Measurements from ENCODE around the gene STK32C. TPM values are rescaled to one million over a fixed set of nuclear protein-coding genes. Genes with fewer than 3 reads are reported as not detected.

Gene STK32C
- total RNA-seq, 1 donor from 2014 or later: 4.7 TPM

DNA sequence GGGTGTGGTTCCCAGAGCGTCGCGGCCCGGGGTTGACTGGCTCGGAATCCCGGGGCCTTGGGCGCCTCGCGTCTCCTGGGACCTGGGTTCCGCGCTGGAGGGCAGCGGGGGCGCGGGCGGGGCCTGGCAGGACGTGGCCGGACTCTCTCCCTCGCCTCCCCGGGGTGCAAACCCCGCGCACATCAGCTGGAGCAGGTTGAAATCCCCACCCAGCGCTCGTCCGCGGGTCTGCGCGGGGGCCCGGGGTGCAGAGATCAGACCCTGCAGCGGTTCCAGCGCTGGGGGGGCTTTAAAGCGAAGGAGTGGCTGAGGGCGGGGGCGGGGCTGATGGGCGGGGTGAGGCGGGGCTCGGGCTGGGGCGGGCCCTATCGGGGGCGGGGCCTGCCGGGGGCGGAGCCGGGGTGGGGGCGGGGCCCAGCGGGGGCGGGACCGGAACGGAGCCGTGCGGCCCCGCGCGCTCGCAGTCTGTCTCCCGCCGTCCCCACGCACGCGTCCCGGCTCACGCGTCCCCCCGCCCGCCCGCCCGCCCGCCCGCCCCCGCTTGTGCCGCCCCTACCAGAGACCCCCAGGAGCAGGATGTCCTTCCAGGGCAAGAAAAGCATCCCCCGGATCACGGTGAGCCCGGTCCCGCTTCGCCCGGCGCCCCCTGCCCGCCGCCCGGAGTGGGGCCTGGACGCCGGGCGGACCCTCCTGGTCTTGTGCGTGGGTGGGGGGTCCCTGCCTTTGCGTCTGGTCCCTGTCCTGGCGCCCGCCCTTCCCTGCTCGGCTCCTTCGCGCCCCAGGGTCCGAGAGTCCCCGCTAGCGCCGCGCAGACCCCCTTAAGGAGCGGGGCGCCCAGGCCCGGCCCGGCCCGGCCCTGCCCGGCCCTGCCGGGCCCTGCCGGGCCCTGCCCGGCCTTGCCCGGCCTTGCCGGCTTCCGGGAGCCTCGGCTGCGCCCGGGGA lies 121.0 kb downstream of the STK32C start, which contains the start of gene DPYSL4:
Gene DPYSL4 (plus strand): TSS at position 461 of the 942 bp plus-strand sequence. CDS start 116 bp downstream, at position 577.
- DNase-seq (ENCODE audit: extremely low spot score in 2 of 2): no peak
- Histone ChIP-seq H3K27ac (no peak within 1 kb of the TSS), H3K36me3 (no peaks in the 10 kb centered on the region), H3K27me3 (peaks cover 7% of the 10 kb centered on the region), H3K4me1 (peaks cover 21% of the 10 kb centered on the region), H3K4me3 (peak within 1 kb of the TSS; percentile 26 to 54), H3K9me3 (no peaks in the 10 kb centered on the region)
- TF ChIP-seq POLR2A (IDR thresholded peaks at IDR 0.05) (no peak), POLR2AphosphoS5 (IDR thresholded peaks at IDR 0.05; ENCODE audit: insufficient read depth in 1 of 2, low read depth in 1 of 2) (no peak)
- TF ChIP-seq, protein P1, sequence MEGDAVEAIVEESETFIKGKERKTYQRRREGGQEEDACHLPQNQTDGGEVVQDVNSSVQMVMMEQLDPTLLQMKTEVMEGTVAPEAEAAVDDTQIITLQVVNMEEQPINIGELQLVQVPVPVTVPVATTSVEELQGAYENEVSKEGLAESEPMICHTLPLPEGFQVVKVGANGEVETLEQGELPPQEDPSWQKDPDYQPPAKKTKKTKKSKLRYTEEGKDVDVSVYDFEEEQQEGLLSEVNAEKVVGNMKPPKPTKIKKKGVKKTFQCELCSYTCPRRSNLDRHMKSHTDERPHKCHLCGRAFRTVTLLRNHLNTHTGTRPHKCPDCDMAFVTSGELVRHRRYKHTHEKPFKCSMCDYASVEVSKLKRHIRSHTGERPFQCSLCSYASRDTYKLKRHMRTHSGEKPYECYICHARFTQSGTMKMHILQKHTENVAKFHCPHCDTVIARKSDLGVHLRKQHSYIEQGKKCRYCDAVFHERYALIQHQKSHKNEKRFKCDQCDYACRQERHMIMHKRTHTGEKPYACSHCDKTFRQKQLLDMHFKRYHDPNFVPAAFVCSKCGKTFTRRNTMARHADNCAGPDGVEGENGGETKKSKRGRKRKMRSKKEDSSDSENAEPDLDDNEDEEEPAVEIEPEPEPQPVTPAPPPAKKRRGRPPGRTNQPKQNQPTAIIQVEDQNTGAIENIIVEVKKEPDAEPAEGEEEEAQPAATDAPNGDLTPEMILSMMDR (IDR thresholded peaks at IDR 0.05): no peak
- intact Hi-C loops (cut with DNase I): loop anchor here (5.0 kb wide), 1 partner anchor 741 kb away; no protein-coding TSS in a partner anchor

DNA sequence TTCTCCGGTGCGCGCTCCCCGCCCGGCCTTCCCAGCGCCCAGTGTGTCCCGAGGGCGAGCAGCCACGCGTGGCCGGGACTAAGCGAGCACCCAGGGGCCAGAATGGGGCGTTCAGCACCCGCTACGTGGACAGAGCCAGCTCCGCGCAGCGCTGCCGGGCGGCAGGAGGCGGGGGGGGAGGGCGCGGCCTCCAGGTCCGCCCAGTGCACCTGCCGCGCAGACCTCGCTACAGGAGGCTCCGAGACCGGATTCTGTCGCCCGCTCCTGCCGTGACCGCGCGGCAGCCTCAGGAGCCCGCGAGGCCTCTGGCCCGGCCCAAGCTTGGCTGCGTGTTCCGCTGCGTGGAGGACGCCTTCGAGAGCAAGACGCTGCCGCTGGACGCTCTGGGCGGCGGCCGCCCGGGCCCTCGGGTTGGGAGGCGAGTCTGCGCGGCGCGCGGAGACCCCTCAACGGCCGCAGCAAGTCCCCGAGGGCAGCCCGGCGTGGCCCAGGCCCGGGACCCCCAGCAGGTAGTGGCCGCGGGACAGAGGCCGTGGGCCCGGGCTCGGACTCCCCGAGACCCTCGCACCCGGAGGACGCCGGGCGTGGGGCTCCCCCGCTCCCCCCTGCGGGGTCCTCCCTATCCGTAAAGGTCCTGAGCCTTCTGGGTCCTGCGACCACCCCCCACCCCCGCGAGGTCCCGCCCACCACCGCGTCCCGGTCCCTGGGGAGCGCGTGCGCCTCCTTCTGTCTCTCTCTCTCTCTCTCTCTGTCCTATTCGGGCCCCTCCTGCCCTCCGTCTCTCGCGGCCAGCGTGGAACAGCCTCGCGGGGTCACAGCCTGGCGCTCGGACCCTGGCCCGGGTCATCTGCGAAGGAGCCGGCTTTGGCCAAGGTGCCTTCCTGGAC lies 121.9 kb downstream of the STK32C start:
- intact Hi-C loops (cut with DNase I): loop anchor here (5.0 kb wide), 1 partner anchor 741 kb away; no protein-coding TSS in a partner anchor

DNA sequence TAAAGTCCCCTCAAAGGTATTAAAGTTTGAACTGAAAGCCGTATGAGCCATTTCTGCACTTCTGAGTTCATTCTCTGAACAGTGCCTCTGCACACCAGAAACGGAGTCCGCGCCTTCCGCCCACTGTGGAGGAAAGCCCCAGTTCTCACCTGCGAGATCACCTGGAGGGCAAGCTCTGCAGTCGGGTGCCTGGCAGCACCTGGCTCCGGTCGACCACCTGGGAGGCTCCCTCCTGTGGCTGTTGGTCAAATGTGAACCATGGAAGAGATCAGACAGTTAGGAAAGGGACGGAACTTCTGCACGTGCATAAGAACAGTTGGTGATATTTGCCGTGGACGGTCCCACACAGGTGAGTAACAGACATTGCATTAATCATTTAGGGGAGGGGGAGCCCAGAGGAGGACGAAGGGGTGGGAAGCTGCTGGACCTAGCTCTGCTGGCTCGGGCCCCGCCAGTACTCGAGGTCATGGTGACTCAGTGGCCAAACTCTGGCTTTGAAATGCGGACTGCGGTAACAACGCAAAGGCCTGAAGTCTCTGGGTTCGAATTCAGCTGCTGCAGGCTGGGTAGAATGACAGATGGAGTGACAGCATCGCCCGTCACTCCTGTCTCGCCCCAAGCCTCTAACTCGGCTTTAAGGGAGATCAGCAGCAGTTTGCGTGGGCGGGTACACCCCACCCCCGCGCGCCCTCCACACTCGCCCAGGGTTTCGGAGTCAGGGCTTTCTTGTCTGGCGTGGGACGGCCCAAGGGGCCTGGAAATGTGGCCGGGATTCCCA lies 122.7 kb downstream of the STK32C start:
- no peak overlapping the region for H3K27ac ChIP-seq
- H3K9me3 ChIP-seq: no peaks in the 10 kb centered on the region
- H3K4me3 ChIP-seq: no peak overlapping the region
- DNase-seq (ENCODE audit: extremely low spot score in 2 of 2): no peak
- TF ChIP-seq, protein P1 (IDR thresholded peaks at IDR 0.05): no peak
- TF ChIP-seq POLR2A (IDR thresholded peaks at IDR 0.05) (no peak), POLR2AphosphoS5 (IDR thresholded peaks at IDR 0.05; ENCODE audit: insufficient read depth in 1 of 2, low read depth in 1 of 2) (no peak)
- H3K27me3 ChIP-seq: peaks cover 7% of the 10 kb centered on the region
- intact Hi-C loops (cut with DNase I): loop anchor here (5.0 kb wide), 1 partner anchor 742 kb away; no protein-coding TSS in a partner anchor
- H3K4me1 ChIP-seq: peaks cover 21% of the 10 kb centered on the region
- no peaks in the 10 kb centered on the region for H3K36me3 ChIP-seq

More for the DNA sequence above, 121.9 kb downstream of the STK32C start:
- DNase-seq (ENCODE audit: extremely low spot score in 2 of 2): no peak
- Histone ChIP-seq H3K4me1 (peaks cover 21% of the 10 kb centered on the region), H3K4me3 (peak overlapping the region; percentile 26 to 54), H3K27ac (no peak overlapping the region), H3K27me3 (peaks cover 7% of the 10 kb centered on the region), H3K36me3 (no peaks in the 10 kb centered on the region), H3K9me3 (no peaks in the 10 kb centered on the region)
- no peak for TF ChIP-seq POLR2AphosphoS5 (IDR thresholded peaks at IDR 0.05; ENCODE audit: insufficient read depth in 1 of 2, low read depth in 1 of 2)
- TF ChIP-seq, protein P1 (IDR thresholded peaks at IDR 0.05): no peak
- TF ChIP-seq POLR2A (IDR thresholded peaks at IDR 0.05): no peak

DNA sequence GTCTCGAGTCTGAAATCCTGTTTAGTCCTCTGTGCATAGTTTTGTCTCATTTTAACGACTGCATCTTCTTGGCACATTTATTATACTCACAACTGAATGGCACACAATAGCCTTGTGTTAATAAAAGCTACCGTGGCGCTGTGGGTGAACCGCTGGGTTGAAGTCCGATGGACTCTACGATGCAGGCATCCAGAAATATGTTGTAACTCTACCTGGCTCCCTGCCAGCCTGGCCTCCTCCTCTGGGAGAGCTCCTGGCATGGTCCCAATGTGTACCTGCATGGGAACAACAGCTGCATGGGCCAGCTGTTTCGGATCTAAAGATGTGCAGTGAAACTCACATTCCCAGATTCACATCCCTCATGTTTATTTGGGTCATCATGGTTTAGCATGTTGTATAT lies 124.7 kb downstream of the STK32C start:
- Histone ChIP-seq H3K27ac (no peak overlapping the region), H3K4me3 (no peak overlapping the region), H3K4me1 (peaks cover 21% of the 10 kb centered on the region), H3K27me3 (peaks cover 7% of the 10 kb centered on the region), H3K9me3 (no peaks in the 10 kb centered on the region), H3K36me3 (no peaks in the 10 kb centered on the region)
- no peak for TF ChIP-seq POLR2A (IDR thresholded peaks at IDR 0.05)
- intact Hi-C loops (cut with DNase I): no loop called here
- DNase-seq (ENCODE audit: extremely low spot score in 2 of 2): no peak
